BJ (cell line): Measurements from ENCODE around the gene B4GALT7. TPM values are rescaled to one million over a fixed set of nuclear protein-coding genes. Genes with fewer than 3 reads are reported as not detected.

Source experiments
- CTCF ChIA-PET: fragments of 350-600 bp; formaldehyde crosslinking; extraction: SDS; loops from one replicate; lab custom pipeline; 2021; ENCODE audit warnings: antibody characterized with exemption, inconsistent platforms; lab: Yijun Ruan, JAX
- POLR2A ChIA-PET: fragments of 300-600 bp; sonication (Branson Sonifier 250); formaldehyde crosslinking; extraction: SDS; loops from one replicate; lab custom pipeline; 2021; ENCODE audit warnings: antibody characterized with exemption; lab: Charles Lee
- DNase-seq: peaks from one replicate; pipeline ENCODE4 v3.0.0-alpha.2; 2011; ENCODE audit warnings: low read depth
- H3K27me3 ChIP-seq: 2 replicates; pipeline ENCODE4 v1.6.0; 2011; ENCODE audit warnings: low read length; ENCODE audit not compliant: control insufficient read depth, insufficient read depth
- H3K36me3 ChIP-seq: 2 replicates; pipeline ENCODE4 v1.5.1; 2011; ENCODE audit warnings: low read length; ENCODE audit not compliant: control insufficient read depth, insufficient read depth
- H3K4me3 ChIP-seq: 2 replicates; pipeline ENCODE4 v1.5.1; 2011; ENCODE audit warnings: low read depth, mild to moderate bottlenecking, control low read depth, low read length
- polyA plus RNA-seq: library from polyadenylated mRNA; depleted of rRNA; stranded (reverse); fragments of >200 nt; gene quantifications from 2 replicates; pipeline ENCODE4 v1.2.3, GENCODE V29; 2011
- TF ChIP-seq, protein P1 (sequence below): IDR thresholded peaks from 2 replicates; pipeline ENCODE4 v1.5.1; 2011; ENCODE audit warnings: low read depth, mild to moderate bottlenecking, control low read depth, inconsistent platforms, low read length, moderate library complexity; ENCODE audit not compliant: insufficient read depth

B4GALT7 gene
- polyA plus RNA-seq, 1 experiment: 39.5 TPM

DNA sequence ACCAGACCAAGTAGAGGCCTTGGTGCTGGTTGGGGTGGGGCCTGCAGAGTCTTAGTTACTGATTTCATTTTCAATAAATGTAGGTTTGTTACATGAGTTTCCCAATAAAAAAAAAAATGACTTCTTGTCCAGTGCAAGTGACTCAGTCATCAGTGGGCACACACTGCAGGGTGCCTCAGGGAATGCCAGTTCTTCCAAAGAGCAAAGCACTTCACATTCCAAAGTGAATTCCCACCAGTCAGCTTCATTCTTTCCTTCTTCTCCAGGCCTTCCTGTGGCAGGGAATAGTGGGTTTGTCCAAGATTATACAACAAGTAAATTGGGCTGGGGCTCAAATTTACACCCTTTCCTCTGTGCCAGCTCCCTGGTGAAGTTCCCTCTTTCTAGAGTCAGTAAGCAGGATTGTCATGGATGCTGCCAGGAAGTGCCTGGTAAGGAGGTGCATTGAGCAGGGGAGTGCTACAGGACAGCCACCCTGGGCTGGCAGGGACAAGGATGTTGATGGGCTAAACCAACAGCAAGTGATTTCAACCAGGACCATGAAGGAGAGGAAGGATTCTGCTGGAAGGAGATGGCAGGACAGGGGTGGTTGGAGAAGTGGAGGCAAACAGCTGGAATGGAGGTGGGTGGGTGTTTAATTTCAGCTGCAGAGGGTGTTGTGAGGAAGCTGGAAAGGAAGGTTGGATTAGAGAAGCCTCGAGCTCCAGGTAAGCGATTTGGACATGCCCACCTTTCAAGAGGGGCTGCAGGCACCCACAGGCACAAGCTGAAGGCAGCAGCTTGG, 3.7 kb upstream of the B4GALT7 start:
- Histone ChIP-seq H3K36me3 (peaks cover 24% of the 10 kb centered on the region), H3K27me3 (no peaks in the 10 kb centered on the region), H3K4me3 (no peak overlapping the region)
- ChIA-PET POLR2A (no interaction called here), CTCF (interaction anchor here (2.1 kb wide), 1 partner anchor 96 kb away, joined by 5 read pairs; no protein-coding TSS in a partner anchor)
- DNase-seq: no peak
- TF ChIP-seq, protein P1, sequence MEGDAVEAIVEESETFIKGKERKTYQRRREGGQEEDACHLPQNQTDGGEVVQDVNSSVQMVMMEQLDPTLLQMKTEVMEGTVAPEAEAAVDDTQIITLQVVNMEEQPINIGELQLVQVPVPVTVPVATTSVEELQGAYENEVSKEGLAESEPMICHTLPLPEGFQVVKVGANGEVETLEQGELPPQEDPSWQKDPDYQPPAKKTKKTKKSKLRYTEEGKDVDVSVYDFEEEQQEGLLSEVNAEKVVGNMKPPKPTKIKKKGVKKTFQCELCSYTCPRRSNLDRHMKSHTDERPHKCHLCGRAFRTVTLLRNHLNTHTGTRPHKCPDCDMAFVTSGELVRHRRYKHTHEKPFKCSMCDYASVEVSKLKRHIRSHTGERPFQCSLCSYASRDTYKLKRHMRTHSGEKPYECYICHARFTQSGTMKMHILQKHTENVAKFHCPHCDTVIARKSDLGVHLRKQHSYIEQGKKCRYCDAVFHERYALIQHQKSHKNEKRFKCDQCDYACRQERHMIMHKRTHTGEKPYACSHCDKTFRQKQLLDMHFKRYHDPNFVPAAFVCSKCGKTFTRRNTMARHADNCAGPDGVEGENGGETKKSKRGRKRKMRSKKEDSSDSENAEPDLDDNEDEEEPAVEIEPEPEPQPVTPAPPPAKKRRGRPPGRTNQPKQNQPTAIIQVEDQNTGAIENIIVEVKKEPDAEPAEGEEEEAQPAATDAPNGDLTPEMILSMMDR: no peak

DNA sequence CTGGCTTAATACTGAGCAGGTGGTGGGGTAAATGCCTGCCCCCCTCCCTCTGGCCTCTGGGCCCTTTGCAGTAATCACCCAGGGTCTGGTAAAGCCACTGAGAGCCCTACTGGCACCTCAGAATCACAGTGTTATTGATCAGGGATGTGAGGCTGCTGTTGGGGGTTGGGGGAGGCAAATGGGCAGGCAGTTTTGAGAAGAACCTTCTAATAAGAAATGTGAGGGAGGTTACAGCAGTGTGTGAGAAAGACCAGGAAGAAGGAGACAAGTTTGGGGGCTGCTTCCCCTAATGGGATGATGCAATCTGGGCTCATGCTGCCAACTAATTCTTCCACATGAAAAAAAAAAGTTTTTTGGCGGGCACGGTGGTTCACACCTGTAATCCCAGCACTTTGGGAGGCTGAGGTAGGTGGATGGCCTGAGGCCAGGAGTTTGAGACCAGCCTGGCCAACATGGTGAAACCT, 3.1 kb upstream of the B4GALT7 start:
- no peak for DNase-seq
- H3K4me3 ChIP-seq: no peak overlapping the region
- POLR2A ChIA-PET: no interaction called here
- TF ChIP-seq, protein P1: no peak
- CTCF ChIA-PET: interaction anchor here (2.1 kb wide), 1 partner anchor 96 kb away, joined by 5 read pairs; no protein-coding TSS in a partner anchor
- H3K36me3 ChIP-seq: peaks cover 24% of the 10 kb centered on the region
- no peaks in the 10 kb centered on the region for H3K27me3 ChIP-seq

DNA sequence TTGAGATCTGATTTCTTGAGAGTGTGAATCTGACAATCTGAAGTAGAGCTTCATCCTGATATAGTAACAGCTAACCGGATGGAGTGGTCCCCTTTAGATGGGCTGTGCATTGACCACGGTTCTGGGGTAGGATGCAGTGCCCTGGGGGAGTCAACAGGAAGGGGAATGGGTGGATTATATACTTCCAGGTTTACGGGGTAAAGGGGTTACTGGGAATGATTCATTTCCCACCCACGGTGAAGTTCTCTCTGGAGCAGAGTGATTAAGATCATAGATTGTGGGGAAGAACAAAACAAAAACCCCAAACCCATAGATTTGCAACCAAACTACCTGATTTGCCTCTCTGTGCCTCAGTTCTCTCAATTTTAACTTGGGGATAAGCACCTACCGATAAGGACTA, 1.5 kb upstream of the B4GALT7 start:
- no peak for DNase-seq
- Histone ChIP-seq H3K36me3 (peaks cover 22% of the 10 kb centered on the region), H3K4me3 (no peak overlapping the region), H3K27me3 (no peaks in the 10 kb centered on the region)
- ChIA-PET CTCF (interaction anchor here (1.1 kb wide), 1 partner anchor 9 kb away, joined by 4 read pairs; no protein-coding TSS in a partner anchor), POLR2A (no interaction called here)
- TF ChIP-seq, protein P1: no peak

DNA sequence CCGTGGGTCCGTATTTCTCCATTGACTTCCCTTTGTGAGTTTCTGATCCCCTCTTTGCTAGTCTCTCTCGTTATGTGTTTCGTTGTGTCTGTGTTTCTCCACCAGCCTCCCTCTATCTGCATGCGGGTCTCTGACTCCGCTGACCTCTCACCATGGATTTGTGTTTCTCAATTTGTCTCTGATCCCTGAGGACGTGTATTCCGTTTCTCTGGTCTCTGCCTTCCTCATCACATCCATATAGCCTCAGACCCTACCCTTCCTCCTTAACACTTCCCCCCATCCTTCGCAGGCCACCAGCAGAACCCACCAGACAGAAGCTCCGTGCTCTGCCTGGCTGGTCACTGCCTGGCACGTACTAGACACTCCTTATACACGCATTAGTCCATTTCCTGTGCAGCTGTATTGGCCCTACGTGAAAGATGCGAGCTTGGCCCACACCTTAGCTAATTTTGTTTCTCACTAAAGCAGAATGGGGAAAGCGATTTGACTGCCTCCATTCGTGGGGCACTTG, 631 bp downstream of the B4GALT7 start:
- Histone ChIP-seq H3K36me3 (peaks cover 8% of the 10 kb centered on the region), H3K4me3 (peak overlapping the region; percentile 92), H3K27me3 (no peaks in the 10 kb centered on the region)
- TF ChIP-seq, protein P1: no peak
- DNase-seq: no peak
- CTCF ChIA-PET: interaction anchor here (1.1 kb wide), 1 partner anchor 12 kb away, joined by 4 read pairs; no protein-coding TSS in a partner anchor
- POLR2A ChIA-PET: interaction anchor here (0.6 to 0.8 kb wide), 2 partner anchors 72 to 103 kb away, joined by 3 to 10 read pairs; partner anchors contain the start of gene PDLIM7

DNA sequence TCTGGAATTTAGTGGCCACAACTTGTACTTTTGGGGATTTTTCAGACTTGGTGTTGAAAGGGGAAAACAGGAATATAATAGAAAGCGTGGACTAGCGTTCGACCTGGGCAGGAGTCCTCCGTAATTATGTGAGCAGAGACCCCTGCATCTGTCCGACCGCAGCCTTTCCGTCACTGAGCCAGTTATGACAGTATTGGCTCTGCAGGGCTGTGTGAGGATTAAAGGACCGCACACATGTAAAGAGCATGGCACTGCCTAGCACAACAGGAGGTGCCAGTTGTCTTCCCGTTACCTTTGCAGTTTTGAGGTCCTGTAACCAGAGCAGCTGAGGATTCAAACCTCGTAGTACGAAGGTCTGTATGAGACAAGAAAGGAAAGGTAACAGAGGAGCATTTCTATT, 1.2 kb downstream of the B4GALT7 start:
- POLR2A ChIA-PET: no interaction called here

More for the DNA sequence above, 1.2 kb downstream of the B4GALT7 start:
- CTCF ChIA-PET: interaction anchor here (0.5 to 1.1 kb wide), 4 partner anchors 12 to 555 kb away, joined by 3 to 4 read pairs (median 3); no protein-coding TSS in a partner anchor
- Histone ChIP-seq H3K36me3 (peaks cover 9% of the 10 kb centered on the region), H3K27me3 (no peaks in the 10 kb centered on the region), H3K4me3 (peak overlapping the region; percentile 92)
- TF ChIP-seq, protein P1: no peak
- no peak for DNase-seq
